Brain microvascular endothelial cell (primary cell): ENCODE data around the gene PIM2.

Experiments
- DNase-seq: peaks from one replicate; pipeline ENCODE4 v3.0.0-alpha.2; 2020
- H3K27ac ChIP-seq: fragments of 250-450 bp; sonication (Bioruptor Pico); 2 replicates; pipeline ENCODE4 v1.5.1; 2020; ENCODE audit warnings: mild to moderate bottlenecking, moderate library complexity
- H3K27me3 ChIP-seq: fragments of 250-450 bp; sonication (Bioruptor Pico); replicated peaks from 2 replicates; pipeline ENCODE4 v1.5.1; 2020; ENCODE audit warnings: mild to moderate bottlenecking
- H3K36me3 ChIP-seq: fragments of 250-450 bp; sonication (Bioruptor Pico); replicated peaks from 2 replicates; pipeline ENCODE4 v1.5.1; 2020; ENCODE audit warnings: mild to moderate bottlenecking
- H3K4me3 ChIP-seq: 2 replicates; pipeline ENCODE4 v1.5.1; 2011; ENCODE audit warnings: low read depth, mild to moderate bottlenecking, control low read depth, low read length, moderate library complexity
- CTCF ChIP-seq: IDR thresholded peaks from 2 replicates; pipeline ENCODE4 v1.5.1; 2011; ENCODE audit warnings: low read depth, mild to moderate bottlenecking, moderate library complexity, low read length, control low read depth, inconsistent platforms; ENCODE audit errors: missing control alignments
- in situ Hi-C: cut with HindIII; loops from 2 replicates; pipeline ENCODE4 v1.10.0; 2017; ENCODE audit warnings: low sequenced_read_pairs, low pct_ligation_motif_present

PIM2 gene

GRCh38 chrX:48905090-48905790, 13.6 kb downstream of the PIM2 start:
- in situ Hi-C loops, result no loop called here
- Histone ChIP-seq H3K36me3 (peaks cover 15% of the 10 kb centered on the region), H3K27ac (no peak overlapping the region), H3K4me3 (no peak overlapping the region), H3K27me3 (no peaks in the 10 kb centered on the region)
- DNase-seq, result no peak
- TF ChIP-seq CTCF, result no peak

- TF ChIP-seq CTCF, result no peak
- H3K27ac ChIP-seq, result no peak overlapping the region
- no peaks in the 10 kb centered on the region for H3K27me3 ChIP-seq
- no peak overlapping the region for H3K4me3 ChIP-seq
- DNase-seq, result no peak
- peaks cover 15% of the 10 kb centered on the region for H3K36me3 ChIP-seq
- in situ Hi-C loops, result no loop called here
These were observed 14.2 kb downstream of the PIM2 start for GRCh38 chrX:48904626-48905025.

- in situ Hi-C loops, result no loop called here
- Histone ChIP-seq H3K27me3 (no peaks in the 10 kb centered on the region), H3K36me3 (peaks cover 15% of the 10 kb centered on the region), H3K4me3 (no peak overlapping the region), H3K27ac (no peak overlapping the region)
- no peak for DNase-seq
- TF ChIP-seq CTCF, result no peak
These were observed 14.6 kb downstream of the PIM2 start for GRCh38 chrX:48904180-48904579.

- Histone ChIP-seq H3K27ac (no peak overlapping the region), H3K36me3 (peaks cover 15% of the 10 kb centered on the region), H3K4me3 (no peak overlapping the region), H3K27me3 (no peaks in the 10 kb centered on the region)
- in situ Hi-C loops, result no loop called here
- no peak for DNase-seq
- TF ChIP-seq CTCF, result no peak
These were observed 15.5 kb downstream of the PIM2 start for GRCh38 chrX:48903290-48903689.

- H3K36me3 ChIP-seq, result peaks cover 15% of the 10 kb centered on the region
- H3K27me3 ChIP-seq, result no peaks in the 10 kb centered on the region
- in situ Hi-C loops, result no loop called here
- no peak for DNase-seq
- no peak overlapping the region for H3K27ac ChIP-seq
- no peak overlapping the region for H3K4me3 ChIP-seq
- no peak for TF ChIP-seq CTCF
These were observed 16.0 kb downstream of the PIM2 start for GRCh38 chrX:48902776-48903175.

- H3K27ac ChIP-seq, result no peak overlapping the region
- in situ Hi-C loops, result no loop called here
- no peak overlapping the region for H3K4me3 ChIP-seq
- no peak for DNase-seq
- H3K36me3 ChIP-seq, result peaks cover 15% of the 10 kb centered on the region
- H3K27me3 ChIP-seq, result no peaks in the 10 kb centered on the region
- TF ChIP-seq CTCF, result no peak
These were observed 16.7 kb downstream of the PIM2 start for GRCh38 chrX:48902135-48902534.
